ENCODE data around the gene RELB.

The RELB gene

GRCh38 chr19:45049073-45049736, 47.9 kb downstream of the RELB start:
- no peak overlapping the region for H3K4me3 ChIP-seq (replicated peaks; ENCODE audit: low read depth, low read length)
- H3K36me3 ChIP-seq (ENCODE audit: control insufficient read depth, insufficient read depth, low read length), result peaks cover 26% of the 10 kb centered on the region
- no peak for DNase-seq (ENCODE audit: extremely low read depth, insufficient read length)
- no peak for TF ChIP-seq CTCF (IDR thresholded peaks at IDR 0.05; ENCODE audit: insufficient read depth, low read length, poor library complexity, severe bottlenecking)
- no peaks in the 10 kb centered on the region for H3K27me3 ChIP-seq (replicated peaks; ENCODE audit: control insufficient read depth, insufficient read depth, low read length)

- Histone ChIP-seq H3K4me3 (replicated peaks; ENCODE audit: low read depth, low read length) (no peak overlapping the region), H3K27me3 (replicated peaks; ENCODE audit: control insufficient read depth, insufficient read depth, low read length) (no peaks in the 10 kb centered on the region), H3K36me3 (ENCODE audit: control insufficient read depth, insufficient read depth, low read length) (peaks cover 25% of the 10 kb centered on the region)
- no peak for DNase-seq (ENCODE audit: extremely low read depth, insufficient read length)
- no peak for TF ChIP-seq CTCF (IDR thresholded peaks at IDR 0.05; ENCODE audit: insufficient read depth, low read length, poor library complexity, severe bottlenecking)
These were observed 48.8 kb downstream of the RELB start for GRCh38 chr19:45050036-45050435.

- TF ChIP-seq CTCF (IDR thresholded peaks at IDR 0.05; ENCODE audit: insufficient read depth, low read length, poor library complexity, severe bottlenecking), result no peak
- no peak for DNase-seq (ENCODE audit: extremely low read depth, insufficient read length)
- Histone ChIP-seq H3K4me3 (replicated peaks; ENCODE audit: low read depth, low read length) (no peak overlapping the region; the same call in 1 of the 2 replicates), H3K27me3 (replicated peaks; ENCODE audit: control insufficient read depth, insufficient read depth, low read length) (no peaks in the 10 kb centered on the region), H3K36me3 (ENCODE audit: control insufficient read depth, insufficient read depth, low read length) (peaks cover 30% of the 10 kb centered on the region)
These were observed 50.8 kb downstream of the RELB start for GRCh38 chr19:45051929-45052579.

- no peak for TF ChIP-seq CTCF (IDR thresholded peaks at IDR 0.05; ENCODE audit: insufficient read depth, low read length, poor library complexity, severe bottlenecking)
- Histone ChIP-seq H3K4me3 (replicated peaks; ENCODE audit: low read depth, low read length) (no peak overlapping the region), H3K36me3 (ENCODE audit: control insufficient read depth, insufficient read depth, low read length) (peaks cover 61% of the 10 kb centered on the region), H3K27me3 (replicated peaks; ENCODE audit: control insufficient read depth, insufficient read depth, low read length) (no peaks in the 10 kb centered on the region)
- DNase-seq (ENCODE audit: extremely low read depth, insufficient read length), result no peak
These were observed 55.6 kb downstream of the RELB start for GRCh38 chr19:45056831-45057230.

- no peak for TF ChIP-seq CTCF (IDR thresholded peaks at IDR 0.05; ENCODE audit: insufficient read depth, low read length, poor library complexity, severe bottlenecking)
- H3K27me3 ChIP-seq (replicated peaks; ENCODE audit: control insufficient read depth, insufficient read depth, low read length), result no peaks in the 10 kb centered on the region
- H3K36me3 ChIP-seq (ENCODE audit: control insufficient read depth, insufficient read depth, low read length), result peaks cover 57% of the 10 kb centered on the region
- DNase-seq (ENCODE audit: extremely low read depth, insufficient read length), result no peak
- H3K4me3 ChIP-seq (replicated peaks; ENCODE audit: low read depth, low read length), result no peak overlapping the region
These were observed 56.2 kb downstream of the RELB start for GRCh38 chr19:45057444-45057843.
